ENCODE data around the gene STX16.

Gene STX16, protein sequence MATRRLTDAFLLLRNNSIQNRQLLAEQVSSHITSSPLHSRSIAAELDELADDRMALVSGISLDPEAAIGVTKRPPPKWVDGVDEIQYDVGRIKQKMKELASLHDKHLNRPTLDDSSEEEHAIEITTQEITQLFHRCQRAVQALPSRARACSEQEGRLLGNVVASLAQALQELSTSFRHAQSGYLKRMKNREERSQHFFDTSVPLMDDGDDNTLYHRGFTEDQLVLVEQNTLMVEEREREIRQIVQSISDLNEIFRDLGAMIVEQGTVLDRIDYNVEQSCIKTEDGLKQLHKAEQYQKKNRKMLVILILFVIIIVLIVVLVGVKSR

DNA sequence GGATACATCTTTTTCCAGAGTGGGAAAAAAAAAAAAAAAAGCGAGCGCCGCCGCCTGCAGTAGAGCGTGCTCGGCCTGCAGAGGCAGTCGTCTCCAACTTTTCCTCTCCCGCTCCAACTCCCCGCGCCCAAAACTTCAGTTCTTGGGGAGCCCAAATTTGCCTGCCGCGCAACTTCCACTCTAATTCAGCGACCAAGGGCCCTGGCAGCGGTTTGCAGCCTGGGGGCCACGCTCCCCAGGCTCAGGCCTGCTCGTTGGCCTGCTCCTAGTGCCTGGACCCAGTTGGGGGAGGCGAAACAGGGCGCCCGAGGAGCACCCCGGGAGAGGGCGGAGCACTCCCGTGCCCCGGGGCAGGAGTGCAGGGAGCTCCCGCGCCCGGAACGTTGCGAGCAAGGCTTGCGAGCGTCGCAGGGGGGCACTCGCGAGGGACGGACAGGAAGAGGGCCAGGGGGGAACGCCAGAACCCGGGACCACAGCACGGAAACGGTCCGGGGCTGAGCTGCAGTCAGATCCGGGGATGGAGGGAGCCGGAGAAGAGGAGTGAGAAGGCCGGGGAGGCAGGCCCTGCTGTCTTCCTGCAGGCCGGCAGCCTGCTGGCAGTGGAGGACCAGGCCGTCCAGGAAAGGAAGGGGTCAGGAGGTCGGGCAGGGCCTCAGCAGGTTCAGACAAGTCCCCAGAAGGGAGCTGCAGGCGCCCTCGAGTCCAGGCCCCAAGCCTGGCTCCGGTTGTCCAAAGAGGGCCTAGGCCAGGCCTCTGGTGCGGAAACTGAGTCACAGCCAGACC, at the start of gene STX16:
Gene STX16 (plus strand): TSS at position 508 of the 783 bp plus-strand sequence. CDS start 724 bp downstream, outside the sequence.
- H3K9me3 ChIP-seq: no peaks in the 10 kb centered on the region
- peak within 1 kb of the TSS; percentile 99 for H3K4me3 ChIP-seq
- peak within 1 kb of the TSS; percentile 93 for H3K9ac ChIP-seq
- peaks cover 19% of the 10 kb centered on the region for H3K27me3 ChIP-seq
- TF ChIP-seq Cebpa-rat (IDR thresholded peaks at IDR 0.05): no peak
- peak within 1 kb of the TSS; percentile 91 for H3K4me2 ChIP-seq
- peak within 1 kb of the TSS; percentile 94 for H3K27ac ChIP-seq
- H4K20me1 ChIP-seq: peaks cover 44% of the 10 kb centered on the region
- H3K4me1 ChIP-seq: peaks cover 35% of the 10 kb centered on the region
- H3K36me3 ChIP-seq: peaks cover 8% of the 10 kb centered on the region

DNA sequence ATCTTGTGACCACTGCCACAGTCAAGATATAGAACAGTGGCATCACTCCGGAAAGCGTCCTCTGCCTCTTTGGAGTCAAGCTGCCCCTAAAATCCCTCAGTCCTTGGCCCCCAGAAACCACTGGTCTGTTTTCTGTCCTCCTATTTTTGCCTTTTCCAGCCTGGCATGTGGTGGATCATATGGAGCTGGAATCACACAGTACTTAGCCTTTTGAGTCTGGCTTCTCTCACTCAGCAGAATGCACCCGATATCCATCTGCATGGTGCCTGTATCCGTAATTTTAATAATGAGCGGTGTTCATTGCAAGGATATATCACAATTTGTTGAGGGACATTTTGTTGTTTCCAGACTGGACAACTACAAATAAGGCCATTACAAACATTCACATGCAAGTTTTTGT, 49.0 kb upstream of the STX16 start:
- H3K4me1 ChIP-seq: peaks cover 19% of the 10 kb centered on the region
- no peaks in the 10 kb centered on the region for H3K9me3 ChIP-seq
- no peaks in the 10 kb centered on the region for H3K36me3 ChIP-seq
- H3K4me2 ChIP-seq: no peak overlapping the region
- no peak for TF ChIP-seq Cebpa-rat (IDR thresholded peaks at IDR 0.05)
- H4K20me1 ChIP-seq: no peaks in the 10 kb centered on the region
- H3K27ac ChIP-seq: no peak overlapping the region
- no peak overlapping the region for H3K4me3 ChIP-seq
- no peak overlapping the region for H3K9ac ChIP-seq
- H3K27me3 ChIP-seq: no peaks in the 10 kb centered on the region

DNA sequence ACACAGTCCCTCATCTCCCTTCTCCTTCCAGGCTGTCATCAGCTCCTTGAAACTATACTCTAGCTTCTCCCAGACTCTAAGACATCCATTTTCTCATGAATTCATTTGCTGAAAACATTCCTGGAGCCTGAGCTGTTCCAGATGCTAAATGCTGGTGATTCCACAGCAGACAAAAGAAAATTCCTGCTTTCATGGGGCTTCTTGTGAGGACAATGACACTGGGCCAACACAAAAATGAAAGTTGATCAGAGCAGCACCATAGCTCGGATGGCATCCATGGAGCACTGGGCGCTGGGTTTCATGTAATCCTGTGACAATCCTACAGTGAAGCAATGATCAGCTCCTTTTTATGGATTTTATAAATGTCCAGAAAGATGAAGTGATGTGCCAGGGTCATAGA, 47.4 kb upstream of the STX16 start:
- Histone ChIP-seq H3K4me2 (peak overlapping the region; percentile 47; the same call in 1 of the 2 replicates), H3K36me3 (no peaks in the 10 kb centered on the region), H3K9ac (no peak overlapping the region), H3K4me1 (peaks cover 25% of the 10 kb centered on the region), H4K20me1 (no peaks in the 10 kb centered on the region), H3K27ac (no peak overlapping the region), H3K4me3 (no peak overlapping the region), H3K27me3 (no peaks in the 10 kb centered on the region), H3K9me3 (no peaks in the 10 kb centered on the region)
- no peak for TF ChIP-seq Cebpa-rat (IDR thresholded peaks at IDR 0.05)

DNA sequence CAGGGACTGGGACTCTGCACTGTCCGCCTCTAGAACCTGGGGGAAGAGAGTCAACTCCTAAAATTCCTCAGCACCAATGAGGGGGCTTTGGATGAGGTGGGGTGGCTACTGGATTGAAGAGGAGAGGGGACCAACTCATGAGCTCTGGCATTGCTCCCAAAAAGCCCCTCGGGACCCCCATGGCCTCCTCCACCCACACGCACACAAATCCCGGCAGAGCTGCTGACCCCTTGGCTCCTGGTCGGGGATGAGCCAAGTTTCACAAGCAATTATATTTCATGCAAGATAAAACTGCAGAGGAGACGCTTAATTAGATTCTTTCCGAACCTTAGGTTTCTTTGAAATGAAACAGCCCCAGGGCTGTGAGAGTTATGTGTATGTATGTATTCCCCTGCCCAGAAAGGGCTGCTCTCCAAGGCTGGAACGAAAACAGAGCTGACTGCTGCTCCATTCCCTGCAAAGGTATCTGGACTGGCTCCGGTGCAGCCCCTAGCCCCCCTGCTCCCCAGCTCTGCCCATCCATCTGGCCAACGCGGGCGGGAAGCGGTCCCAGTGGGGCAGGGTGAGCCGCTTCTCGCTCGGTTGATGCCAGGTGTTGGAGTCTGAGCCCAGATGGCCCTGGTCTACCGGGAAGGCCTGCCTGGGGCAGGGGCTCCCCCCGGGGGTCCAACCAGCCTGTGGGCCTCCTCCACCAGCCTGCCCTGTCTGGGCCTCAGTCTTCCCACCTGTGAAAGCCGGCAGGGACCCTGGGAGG, 46.8 kb upstream of the STX16 start:
- peaks cover 25% of the 10 kb centered on the region for H3K4me1 ChIP-seq
- H4K20me1 ChIP-seq: no peaks in the 10 kb centered on the region
- H3K36me3 ChIP-seq: no peaks in the 10 kb centered on the region
- no peak overlapping the region for H3K4me3 ChIP-seq
- no peaks in the 10 kb centered on the region for H3K27me3 ChIP-seq
- no peaks in the 10 kb centered on the region for H3K9me3 ChIP-seq
- TF ChIP-seq Cebpa-rat (IDR thresholded peaks at IDR 0.05): no peak
- H3K9ac ChIP-seq: no peak overlapping the region
- H3K27ac ChIP-seq: no peak overlapping the region
- H3K4me2 ChIP-seq: peak overlapping the region; percentile 47

DNA sequence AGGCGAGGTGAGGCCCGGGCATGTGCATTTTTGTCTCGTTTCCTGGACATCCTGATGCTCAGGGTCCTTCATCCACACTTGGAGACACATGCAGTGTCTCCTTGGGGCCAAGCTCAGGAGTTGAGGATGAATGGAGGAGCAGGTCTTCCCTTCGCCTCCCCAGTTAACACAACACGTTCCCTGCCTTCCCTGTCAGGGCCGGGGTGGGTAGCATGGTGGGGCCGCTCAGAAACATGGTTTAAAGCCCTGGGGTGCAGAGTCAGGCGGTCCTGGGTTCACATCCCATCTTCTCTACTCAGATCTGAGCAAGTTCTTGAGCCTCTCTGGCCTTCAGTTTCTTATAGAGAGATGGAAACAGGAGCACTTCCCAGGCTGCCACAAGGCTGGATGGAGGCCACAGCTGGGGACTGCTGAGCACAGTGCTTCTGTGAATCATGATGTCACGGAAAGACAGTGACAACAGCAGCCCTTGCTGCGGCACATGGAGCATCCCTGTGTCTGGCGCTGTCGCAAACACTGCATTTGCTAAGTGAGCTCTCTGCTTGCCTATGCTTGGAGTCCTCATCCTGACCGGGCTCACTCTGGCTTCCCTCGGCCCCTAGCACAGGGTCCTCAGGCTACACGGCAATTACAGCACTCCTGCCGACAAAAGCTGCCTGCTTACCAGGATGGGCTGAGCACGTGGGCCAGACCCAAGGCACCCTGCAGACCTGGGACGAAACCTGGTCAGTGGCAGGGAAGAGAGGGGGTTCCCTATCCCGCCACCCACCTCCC, 45.6 kb upstream of the STX16 start:
- Histone ChIP-seq H3K4me1 (peaks cover 20% of the 10 kb centered on the region), H3K27me3 (no peaks in the 10 kb centered on the region), H3K9ac (no peak overlapping the region), H4K20me1 (no peaks in the 10 kb centered on the region), H3K27ac (no peak overlapping the region), H3K9me3 (no peaks in the 10 kb centered on the region), H3K4me2 (no peak overlapping the region), H3K4me3 (no peak overlapping the region), H3K36me3 (no peaks in the 10 kb centered on the region)
- TF ChIP-seq Cebpa-rat (IDR thresholded peaks at IDR 0.05): no peak

DNA sequence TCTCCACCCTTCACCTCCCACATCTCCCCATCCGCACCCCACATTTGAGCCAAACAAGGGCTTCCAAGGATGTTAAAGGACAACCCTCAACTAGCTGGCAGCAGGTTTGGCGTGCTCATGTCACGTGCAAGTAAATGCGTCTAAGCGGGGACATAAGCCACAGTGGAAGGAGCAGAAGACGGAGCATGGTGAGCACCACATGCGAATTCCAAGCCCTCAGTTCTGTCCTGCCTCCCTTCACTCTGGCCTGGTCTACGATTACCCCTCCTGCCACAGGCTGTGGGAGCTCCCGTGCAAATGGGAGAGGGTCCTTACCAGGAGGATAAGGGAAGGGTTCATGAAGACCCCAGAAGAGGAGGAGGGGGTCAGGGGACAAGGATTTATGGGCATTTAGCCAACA, 44.9 kb upstream of the STX16 start:
- Histone ChIP-seq H3K9me3 (no peaks in the 10 kb centered on the region), H3K27ac (no peak overlapping the region), H3K4me3 (no peak overlapping the region), H3K9ac (no peak overlapping the region), H3K4me2 (no peak overlapping the region), H3K27me3 (no peaks in the 10 kb centered on the region), H3K36me3 (no peaks in the 10 kb centered on the region), H4K20me1 (no peaks in the 10 kb centered on the region), H3K4me1 (peaks cover 20% of the 10 kb centered on the region)
- no peak for TF ChIP-seq Cebpa-rat (IDR thresholded peaks at IDR 0.05)

DNA sequence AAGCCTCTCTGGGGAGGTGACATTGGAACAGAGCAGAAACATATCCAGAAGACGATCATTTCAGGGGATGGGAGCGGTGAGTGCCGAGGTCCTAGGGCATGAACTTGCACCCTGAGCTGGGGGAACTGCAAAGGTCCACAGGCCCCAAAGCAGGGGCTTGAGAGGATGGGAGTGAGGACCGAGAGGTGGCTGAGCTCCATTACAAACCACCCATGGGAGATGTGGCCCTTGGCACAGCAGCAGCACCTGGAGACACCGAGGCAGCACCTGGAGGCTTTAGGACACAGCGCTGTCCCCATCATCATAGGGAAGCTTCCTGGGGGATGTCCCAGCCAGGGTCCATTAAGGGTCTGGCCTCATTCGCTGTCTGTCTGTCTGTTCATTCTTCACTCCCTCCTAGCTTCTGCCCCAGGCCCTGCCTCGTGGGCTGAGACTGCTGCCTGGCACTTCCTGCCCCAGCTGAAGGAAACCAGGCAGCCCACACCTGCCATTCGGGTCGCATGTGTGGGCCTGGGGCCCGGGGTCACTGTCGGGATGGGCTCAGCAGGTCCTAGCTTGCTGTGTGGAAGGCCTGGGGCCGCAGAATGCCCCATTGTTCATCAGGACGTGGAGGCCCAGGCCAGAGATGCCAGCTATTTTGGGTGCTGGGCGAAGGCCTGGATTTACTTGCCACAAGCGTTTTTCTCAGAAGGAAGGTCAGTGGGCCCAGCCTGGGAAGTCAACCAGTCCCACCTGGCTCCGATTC, 42.8 kb upstream of the STX16 start:
- Histone ChIP-seq H3K36me3 (no peaks in the 10 kb centered on the region), H4K20me1 (no peaks in the 10 kb centered on the region), H3K4me3 (no peak overlapping the region), H3K27me3 (no peaks in the 10 kb centered on the region), H3K4me2 (peak overlapping the region; percentile 24; the same call in 1 of the 2 replicates), H3K27ac (no peak overlapping the region), H3K9me3 (no peaks in the 10 kb centered on the region), H3K9ac (no peak overlapping the region), H3K4me1 (peaks cover 20% of the 10 kb centered on the region)
- TF ChIP-seq Cebpa-rat (IDR thresholded peaks at IDR 0.05): no peak

DNA sequence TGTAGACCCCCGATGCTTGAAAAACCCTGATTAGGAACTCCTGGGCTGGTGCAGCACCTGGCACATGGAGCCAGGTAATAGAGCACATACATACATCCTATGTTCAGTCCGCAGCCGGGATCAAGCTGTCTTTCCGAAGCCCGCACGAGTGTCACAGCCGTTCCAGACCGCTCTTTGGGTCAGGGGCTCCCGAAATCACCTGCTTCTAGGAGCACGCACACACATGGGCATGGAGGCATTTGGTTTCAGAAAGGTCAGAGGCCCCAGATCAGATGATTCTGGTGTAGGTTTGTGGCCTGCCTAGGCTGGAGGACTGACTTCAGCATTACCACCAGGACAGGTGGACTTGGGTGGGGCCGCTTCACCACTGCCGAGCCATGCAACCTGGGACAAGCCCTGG, 42.1 kb upstream of the STX16 start:
- Histone ChIP-seq H4K20me1 (no peaks in the 10 kb centered on the region), H3K4me2 (no peak overlapping the region), H3K36me3 (no peaks in the 10 kb centered on the region), H3K9me3 (no peaks in the 10 kb centered on the region), H3K4me1 (peaks cover 17% of the 10 kb centered on the region), H3K4me3 (no peak overlapping the region), H3K27me3 (no peaks in the 10 kb centered on the region), H3K27ac (no peak overlapping the region), H3K9ac (no peak overlapping the region)
- no peak for TF ChIP-seq Cebpa-rat (IDR thresholded peaks at IDR 0.05)
